HL-60 (cell line): ENCODE data around the gene PTPRT.

Experiments used
- CTCF ChIP-seq: IDR thresholded peaks from one replicate; pipeline ENCODE4 v1.5.1; 2011; ENCODE audit warnings: low read length, control low read depth, inconsistent platforms; ENCODE audit not compliant: insufficient read depth
- GABPA ChIP-seq: IDR thresholded peaks from 2 replicates; pipeline ENCODE4 v1.6.1; 2012; ENCODE audit warnings: low read depth
- POLR2AphosphoS5 ChIP-seq: IDR thresholded peaks from 2 replicates; pipeline ENCODE4 v1.6.1; 2012; ENCODE audit warnings: low read depth
- REST ChIP-seq: IDR thresholded peaks from 2 replicates; pipeline ENCODE4 v1.6.1; 2012; ENCODE audit warnings: low read depth; ENCODE audit not compliant: insufficient replicate concordance

GRCh38 chr20:42082611-42083010 is 1107.1 kb downstream of the PTPRT start:
- TF ChIP-seq CTCF (no peak), POLR2AphosphoS5 (no peak), REST (no peak), GABPA (no peak)
